HEK293 (cell line): Measurements from ENCODE around the gene MPV17L2.

Source experiments
- CTCF ChIA-PET: fragments of 350-600 bp; formaldehyde crosslinking; extraction: SDS; loops from one replicate; lab custom pipeline; 2021; ENCODE audit warnings: antibody characterized with exemption; lab: Yijun Ruan, JAX
- POLR2A ChIA-PET: fragments of 300-600 bp; formaldehyde crosslinking; extraction: SDS; loops from one replicate; lab custom pipeline; 2020; ENCODE audit warnings: antibody characterized with exemption, inconsistent platforms; lab: Yijun Ruan, JAX
- H3K27ac ChIP-seq: fragments of 200-500 bp; sonication (Bioruptor generic); 2 replicates; pipeline ENCODE4 v1.5.1; 2014; ENCODE audit warnings: low read depth, low read length, control low read depth, inconsistent platforms; ENCODE audit errors: extremely low read depth
- H3K36me3 ChIP-seq, 2 experiments: fragments of 200-500 bp in 1 of 2; sonication (Bioruptor generic) in 1 of 2; 1 replicate in 1 of 2; 2 replicates in 1 of 2; pipeline ENCODE4 v1.5.1; 2014 to 2017; ENCODE audit warnings: inconsistent platforms in 2 of 2, low read length in 2 of 2; ENCODE audit not compliant: control insufficient read depth in 2 of 2, insufficient read depth in 1 of 2
- H3K4me1 ChIP-seq: fragments of 200-500 bp; sonication (Bioruptor generic); 2 replicates; pipeline ENCODE4 v1.5.1; 2014; ENCODE audit warnings: mild to moderate bottlenecking, low read length, inconsistent platforms; ENCODE audit not compliant: control insufficient read depth, insufficient read depth
- H3K4me3 ChIP-seq: 2 replicates; pipeline ENCODE4 v1.5.1; 2011; ENCODE audit warnings: low read depth, mild to moderate bottlenecking, control low read depth, low read length, moderate library complexity
- H3K9me3 ChIP-seq: fragments of 200-500 bp; sonication (Bioruptor generic); 2 replicates; pipeline ENCODE4 v1.5.1; 2014; ENCODE audit warnings: low read depth, low read length, inconsistent platforms; ENCODE audit not compliant: control insufficient read depth, insufficient read depth
- BCL11A ChIP-seq: fragments of 450-650 bp; formaldehyde crosslinking; IDR thresholded peaks from 2 replicates; pipeline ENCODE4 v1.5.1; 2016; ENCODE audit warnings: low read depth, missing biosample characterization, missing genetic modification characterization
- BCL11B ChIP-seq: fragments of 450-650 bp; formaldehyde crosslinking; IDR thresholded peaks from 2 replicates; pipeline ENCODE4 v1.5.1; 2016; ENCODE audit warnings: low read depth, missing biosample characterization, missing genetic modification characterization
- EGR2 ChIP-seq: fragments of 450-650 bp; formaldehyde crosslinking; IDR thresholded peaks from 2 replicates; pipeline ENCODE4 v1.5.1; 2016; ENCODE audit warnings: low read depth, missing biosample characterization, missing genetic modification characterization
- GFI1B ChIP-seq: fragments of 450-650 bp; formaldehyde crosslinking; IDR thresholded peaks from 2 replicates; pipeline ENCODE4 v1.5.1; 2016; ENCODE audit warnings: missing biosample characterization, missing genetic modification characterization
- PRDM1 ChIP-seq: fragments of 450-650 bp; formaldehyde crosslinking; IDR thresholded peaks from 2 replicates; pipeline ENCODE4; 2016; ENCODE audit warnings: missing biosample characterization, missing genetic modification characterization
- REPIN1 ChIP-seq: fragments of 450-650 bp; formaldehyde crosslinking; IDR thresholded peaks from 2 replicates; pipeline ENCODE4 v1.5.1; 2017; ENCODE audit warnings: missing biosample characterization, missing genetic modification characterization, low read depth
- ZBTB20 ChIP-seq: fragments of 450-650 bp; formaldehyde crosslinking; IDR thresholded peaks from 2 replicates; pipeline ENCODE4 v1.5.1; 2016; ENCODE audit warnings: missing biosample characterization, missing genetic modification characterization
- ZFHX2 ChIP-seq: fragments of 450-650 bp; formaldehyde crosslinking; conservative IDR thresholded peaks from 2 replicates; pipeline ENCODE4 v1.5.1; 2016; ENCODE audit warnings: missing biosample characterization, missing genetic modification characterization
- ZIC2 ChIP-seq: fragments of 450-650 bp; formaldehyde crosslinking; IDR thresholded peaks from 2 replicates; pipeline ENCODE4 v1.5.1; 2016; ENCODE audit warnings: missing biosample characterization, missing genetic modification characterization
- ZNF366 ChIP-seq: fragments of 450-650 bp; formaldehyde crosslinking; conservative IDR thresholded peaks from 2 replicates; pipeline ENCODE4 v1.5.1; 2016; ENCODE audit warnings: missing biosample characterization, missing genetic modification characterization
- ZSCAN23 ChIP-seq: fragments of 450-650 bp; formaldehyde crosslinking; IDR thresholded peaks from 2 replicates; pipeline ENCODE4 v1.5.1; 2016; ENCODE audit warnings: missing biosample characterization, missing genetic modification characterization
- TF ChIP-seq, protein P1 (sequence below): fragments of 450-650 bp; formaldehyde crosslinking; IDR thresholded peaks from 2 replicates; pipeline ENCODE4 v1.5.1; 2016; ENCODE audit warnings: missing biosample characterization, missing genetic modification characterization
- TF ChIP-seq, protein P2 (sequence below): fragments of 450-650 bp; formaldehyde crosslinking; IDR thresholded peaks from 2 replicates; pipeline ENCODE4 v1.5.1; 2016; ENCODE audit warnings: missing biosample characterization, missing genetic modification characterization
- TF ChIP-seq, protein P3 (sequence below): fragments of 450-650 bp; formaldehyde crosslinking; IDR thresholded peaks from 2 replicates; pipeline ENCODE4 v1.5.1; 2017; ENCODE audit warnings: missing biosample characterization, missing genetic modification characterization
- TF ChIP-seq, protein P4 (sequence below): fragments of 450-650 bp; formaldehyde crosslinking; IDR thresholded peaks from 2 replicates; pipeline ENCODE4 v1.5.1; 2016; ENCODE audit warnings: missing biosample characterization, missing genetic modification characterization
- TF ChIP-seq, protein P5 (sequence below): fragments of 450-650 bp; formaldehyde crosslinking; IDR thresholded peaks from 2 replicates; pipeline ENCODE4; 2016; ENCODE audit warnings: missing biosample characterization, missing genetic modification characterization

Gene MPV17L2

DNA sequence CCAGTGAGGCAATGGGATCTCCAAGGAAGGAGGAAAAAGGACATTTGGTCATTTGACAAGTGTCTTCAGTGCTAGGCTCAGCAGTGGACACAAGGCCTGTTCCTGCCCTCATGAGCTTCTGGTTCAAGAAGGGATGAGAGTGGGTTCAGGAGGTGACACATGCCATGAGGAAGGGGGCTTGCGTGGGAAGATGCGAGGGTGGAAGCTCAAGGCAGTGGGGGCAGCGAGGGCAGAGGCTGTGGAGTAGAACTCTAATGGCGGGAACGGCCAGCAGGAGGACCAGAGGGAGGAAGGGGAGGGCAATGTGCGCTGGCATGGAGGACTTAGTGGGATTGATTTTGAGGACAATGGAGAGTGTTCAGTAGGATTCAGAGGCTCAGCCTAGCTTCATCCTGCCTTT lies 36.8 kb upstream of the MPV17L2 start:
- no peaks in the 10 kb centered on the region for H3K9me3 ChIP-seq
- H3K4me1 ChIP-seq, result peaks cover 12% of the 10 kb centered on the region
- ChIA-PET CTCF (interaction anchor here (0.6 to 2.5 kb wide), 3 partner anchors 12 to 95 kb away, joined by 3 to 8 read pairs (median 3); no protein-coding TSS in a partner anchor), POLR2A (no interaction called here)
- peak overlapping the region; percentile 85; the same call in 1 of the 2 replicates for H3K27ac ChIP-seq
- peaks cover 0 to 24% of the 10 kb centered on the region in 2 experiments; a peak in 2 of 3 replicates for H3K36me3 ChIP-seq
- TF ChIP-seq ZSCAN23, result no peak
- peak; percentile 88 for TF ChIP-seq ZFHX2 (tag by site-specific recombination)
- TF ChIP-seq BCL11B (tag by site-specific recombination), result peak; percentile 71
- TF ChIP-seq PRDM1, result no peak
- TF ChIP-seq, protein P1, sequence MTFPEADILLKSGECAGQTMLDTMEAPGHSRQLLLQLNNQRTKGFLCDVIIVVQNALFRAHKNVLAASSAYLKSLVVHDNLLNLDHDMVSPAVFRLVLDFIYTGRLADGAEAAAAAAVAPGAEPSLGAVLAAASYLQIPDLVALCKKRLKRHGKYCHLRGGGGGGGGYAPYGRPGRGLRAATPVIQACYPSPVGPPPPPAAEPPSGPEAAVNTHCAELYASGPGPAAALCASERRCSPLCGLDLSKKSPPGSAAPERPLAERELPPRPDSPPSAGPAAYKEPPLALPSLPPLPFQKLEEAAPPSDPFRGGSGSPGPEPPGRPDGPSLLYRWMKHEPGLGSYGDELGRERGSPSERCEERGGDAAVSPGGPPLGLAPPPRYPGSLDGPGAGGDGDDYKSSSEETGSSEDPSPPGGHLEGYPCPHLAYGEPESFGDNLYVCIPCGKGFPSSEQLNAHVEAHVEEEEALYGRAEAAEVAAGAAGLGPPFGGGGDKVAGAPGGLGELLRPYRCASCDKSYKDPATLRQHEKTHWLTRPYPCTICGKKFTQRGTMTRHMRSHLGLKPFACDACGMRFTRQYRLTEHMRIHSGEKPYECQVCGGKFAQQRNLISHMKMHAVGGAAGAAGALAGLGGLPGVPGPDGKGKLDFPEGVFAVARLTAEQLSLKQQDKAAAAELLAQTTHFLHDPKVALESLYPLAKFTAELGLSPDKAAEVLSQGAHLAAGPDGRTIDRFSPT (tag by site-specific recombination), result peak; percentile 29
- TF ChIP-seq EGR2, result peak; percentile 92
- TF ChIP-seq, protein P2, sequence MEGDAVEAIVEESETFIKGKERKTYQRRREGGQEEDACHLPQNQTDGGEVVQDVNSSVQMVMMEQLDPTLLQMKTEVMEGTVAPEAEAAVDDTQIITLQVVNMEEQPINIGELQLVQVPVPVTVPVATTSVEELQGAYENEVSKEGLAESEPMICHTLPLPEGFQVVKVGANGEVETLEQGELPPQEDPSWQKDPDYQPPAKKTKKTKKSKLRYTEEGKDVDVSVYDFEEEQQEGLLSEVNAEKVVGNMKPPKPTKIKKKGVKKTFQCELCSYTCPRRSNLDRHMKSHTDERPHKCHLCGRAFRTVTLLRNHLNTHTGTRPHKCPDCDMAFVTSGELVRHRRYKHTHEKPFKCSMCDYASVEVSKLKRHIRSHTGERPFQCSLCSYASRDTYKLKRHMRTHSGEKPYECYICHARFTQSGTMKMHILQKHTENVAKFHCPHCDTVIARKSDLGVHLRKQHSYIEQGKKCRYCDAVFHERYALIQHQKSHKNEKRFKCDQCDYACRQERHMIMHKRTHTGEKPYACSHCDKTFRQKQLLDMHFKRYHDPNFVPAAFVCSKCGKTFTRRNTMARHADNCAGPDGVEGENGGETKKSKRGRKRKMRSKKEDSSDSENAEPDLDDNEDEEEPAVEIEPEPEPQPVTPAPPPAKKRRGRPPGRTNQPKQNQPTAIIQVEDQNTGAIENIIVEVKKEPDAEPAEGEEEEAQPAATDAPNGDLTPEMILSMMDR, result 0 out of 2 replicates have a peak, but pooled peaks have one; percentile 30
- 0 out of 2 replicates have a peak, but pooled peaks have one; percentile 29 for TF ChIP-seq BCL11A
- TF ChIP-seq, all 188 proteins: peak for 6
- no peak overlapping the region for H3K4me3 ChIP-seq

DNA sequence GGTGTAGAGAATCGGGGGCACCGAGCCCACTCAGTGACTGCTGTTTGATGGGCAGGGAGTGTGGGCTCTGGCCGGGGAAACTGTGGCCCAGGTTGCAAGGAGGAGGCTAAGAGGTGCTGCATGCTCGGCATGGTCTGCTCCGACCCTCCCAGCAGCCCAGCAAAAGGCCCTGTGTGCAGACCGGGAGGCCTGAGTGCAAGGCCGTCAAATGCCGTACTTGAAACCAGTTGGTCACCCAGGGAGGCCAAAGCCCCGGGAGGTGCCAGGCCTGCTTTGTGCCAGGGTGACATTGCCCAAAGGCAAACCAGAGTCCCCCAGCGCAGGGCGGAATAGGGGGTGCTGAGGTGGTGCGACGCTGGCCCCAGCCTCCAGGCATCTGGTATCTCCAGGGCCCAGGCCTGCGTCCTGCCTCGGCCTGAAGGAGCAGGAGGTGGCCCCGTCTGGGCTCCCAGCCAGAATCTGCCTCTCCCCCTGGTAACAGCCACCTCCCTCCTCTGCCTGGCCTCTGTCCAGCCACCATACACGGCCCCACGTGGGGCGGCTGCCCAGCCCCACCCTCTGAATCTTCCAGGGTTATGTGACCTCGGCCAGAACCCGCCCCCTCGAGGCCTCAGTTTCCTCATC lies 36.1 kb upstream of the MPV17L2 start:
- POLR2A ChIA-PET, result interaction anchor here (0.6 to 1.0 kb wide), 3 partner anchors 58 to 125 kb away, joined by 3 to 5 read pairs (median 4); partner anchors contain the start of gene JUND
- Histone ChIP-seq H3K4me3 (no peak overlapping the region), H3K4me1 (peaks cover 12% of the 10 kb centered on the region), H3K9me3 (no peaks in the 10 kb centered on the region), H3K27ac (peak overlapping the region; percentile 85), H3K36me3 (peaks cover 0 to 30% of the 10 kb centered on the region in 2 experiments; a peak in 2 of 3 replicates)
- CTCF ChIA-PET, result interaction anchor here (2.5 kb wide), 1 partner anchor 11 kb away, joined by 8 read pairs; no protein-coding TSS in a partner anchor
- TF ChIP-seq ZBTB20 (tag by site-specific recombination) (no peak; the same call in 1 of the 2 replicates), ZIC2 (tag by site-specific recombination) (peak; percentile 35; the same call in 1 of the 2 replicates), GFI1B (tag by site-specific recombination) (no peak), ZNF366 (0 out of 2 replicates have a peak, but pooled peaks have one; percentile 19), REPIN1 (tag by site-specific recombination) (no peak)
- TF ChIP-seq, protein P1 (tag by site-specific recombination), result peak; percentile 82
- TF ChIP-seq, protein P3, sequence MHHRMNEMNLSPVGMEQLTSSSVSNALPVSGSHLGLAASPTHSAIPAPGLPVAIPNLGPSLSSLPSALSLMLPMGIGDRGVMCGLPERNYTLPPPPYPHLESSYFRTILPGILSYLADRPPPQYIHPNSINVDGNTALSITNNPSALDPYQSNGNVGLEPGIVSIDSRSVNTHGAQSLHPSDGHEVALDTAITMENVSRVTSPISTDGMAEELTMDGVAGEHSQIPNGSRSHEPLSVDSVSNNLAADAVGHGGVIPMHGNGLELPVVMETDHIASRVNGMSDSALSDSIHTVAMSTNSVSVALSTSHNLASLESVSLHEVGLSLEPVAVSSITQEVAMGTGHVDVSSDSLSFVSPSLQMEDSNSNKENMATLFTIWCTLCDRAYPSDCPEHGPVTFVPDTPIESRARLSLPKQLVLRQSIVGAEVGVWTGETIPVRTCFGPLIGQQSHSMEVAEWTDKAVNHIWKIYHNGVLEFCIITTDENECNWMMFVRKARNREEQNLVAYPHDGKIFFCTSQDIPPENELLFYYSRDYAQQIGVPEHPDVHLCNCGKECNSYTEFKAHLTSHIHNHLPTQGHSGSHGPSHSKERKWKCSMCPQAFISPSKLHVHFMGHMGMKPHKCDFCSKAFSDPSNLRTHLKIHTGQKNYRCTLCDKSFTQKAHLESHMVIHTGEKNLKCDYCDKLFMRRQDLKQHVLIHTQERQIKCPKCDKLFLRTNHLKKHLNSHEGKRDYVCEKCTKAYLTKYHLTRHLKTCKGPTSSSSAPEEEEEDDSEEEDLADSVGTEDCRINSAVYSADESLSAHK (tag by site-specific recombination), result 0 out of 2 replicates have a peak, but pooled peaks have one; percentile 33
- TF ChIP-seq, protein P2, result no peak
- TF ChIP-seq, protein P4, sequence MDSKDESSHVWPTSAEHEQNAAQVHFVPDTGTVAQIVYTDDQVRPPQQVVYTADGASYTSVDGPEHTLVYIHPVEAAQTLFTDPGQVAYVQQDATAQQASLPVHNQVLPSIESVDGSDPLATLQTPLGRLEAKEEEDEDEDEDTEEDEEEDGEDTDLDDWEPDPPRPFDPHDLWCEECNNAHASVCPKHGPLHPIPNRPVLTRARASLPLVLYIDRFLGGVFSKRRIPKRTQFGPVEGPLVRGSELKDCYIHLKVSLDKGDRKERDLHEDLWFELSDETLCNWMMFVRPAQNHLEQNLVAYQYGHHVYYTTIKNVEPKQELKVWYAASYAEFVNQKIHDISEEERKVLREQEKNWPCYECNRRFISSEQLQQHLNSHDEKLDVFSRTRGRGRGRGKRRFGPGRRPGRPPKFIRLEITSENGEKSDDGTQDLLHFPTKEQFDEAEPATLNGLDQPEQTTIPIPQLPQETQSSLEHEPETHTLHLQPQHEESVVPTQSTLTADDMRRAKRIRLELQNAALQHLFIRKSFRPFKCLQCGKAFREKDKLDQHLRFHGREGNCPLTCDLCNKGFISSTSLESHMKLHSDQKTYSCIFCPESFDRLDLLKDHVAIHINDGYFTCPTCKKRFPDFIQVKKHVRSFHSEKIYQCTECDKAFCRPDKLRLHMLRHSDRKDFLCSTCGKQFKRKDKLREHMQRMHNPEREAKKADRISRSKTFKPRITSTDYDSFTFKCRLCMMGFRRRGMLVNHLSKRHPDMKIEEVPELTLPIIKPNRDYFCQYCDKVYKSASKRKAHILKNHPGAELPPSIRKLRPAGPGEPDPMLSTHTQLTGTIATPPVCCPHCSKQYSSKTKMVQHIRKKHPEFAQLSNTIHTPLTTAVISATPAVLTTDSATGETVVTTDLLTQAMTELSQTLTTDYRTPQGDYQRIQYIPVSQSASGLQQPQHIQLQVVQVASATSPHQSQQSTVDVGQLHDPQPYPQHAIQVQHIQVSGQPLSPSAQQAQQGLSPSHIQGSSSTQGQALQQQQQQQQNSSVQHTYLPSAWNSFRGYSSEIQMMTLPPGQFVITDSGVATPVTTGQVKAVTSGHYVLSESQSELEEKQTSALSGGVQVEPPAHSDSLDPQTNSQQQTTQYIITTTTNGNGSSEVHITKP (tag by site-specific recombination), result peak; percentile 63; the same call in 1 of the 2 replicates
- TF ChIP-seq, protein P5, sequence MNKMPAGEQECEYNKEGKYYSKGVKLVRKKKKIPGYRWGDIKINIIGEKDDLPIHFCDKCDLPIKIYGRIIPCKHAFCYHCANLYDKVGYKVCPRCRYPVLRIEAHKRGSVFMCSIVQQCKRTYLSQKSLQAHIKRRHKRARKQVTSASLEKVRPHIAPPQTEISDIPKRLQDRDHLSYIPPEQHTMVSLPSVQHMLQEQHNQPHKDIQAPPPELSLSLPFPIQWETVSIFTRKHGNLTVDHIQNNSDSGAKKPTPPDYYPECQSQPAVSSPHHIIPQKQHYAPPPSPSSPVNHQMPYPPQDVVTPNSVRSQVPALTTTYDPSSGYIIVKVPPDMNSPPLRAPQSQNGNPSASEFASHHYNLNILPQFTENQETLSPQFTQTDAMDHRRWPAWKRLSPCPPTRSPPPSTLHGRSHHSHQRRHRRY (tag by site-specific recombination), result no peak
